WTC11 (cell line): ENCODE measurements around the gene GPN2. TPM values are rescaled to one million over a fixed set of nuclear protein-coding genes. Genes with fewer than 3 reads are reported as not detected.

Experiments
- ATAC-seq: fragments of 200-7000 bp; cut with Tn5 transposase; 2 replicates; pipeline ENCODE4 v1.10.0; 2021; ENCODE audit warnings: mild to moderate bottlenecking, moderate library complexity
- CTCF ChIA-PET: fragments of 300-600 bp; sonication (Branson Sonifier 250); formaldehyde crosslinking; loops from one replicate; lab custom pipeline; 2021; ENCODE audit warnings: antibody characterized with exemption; lab: Charles Lee
- POLR2A ChIA-PET: fragments of 350-600 bp; sonication (Branson Sonifier 250); formaldehyde crosslinking; loops from one replicate; lab custom pipeline; 2021; ENCODE audit warnings: antibody characterized with exemption; lab: Charles Lee
- DNase-seq: peaks from one replicate; pipeline ENCODE4 v3.0.0; 2021; ENCODE audit warnings: low spot score
- H3K27ac Mint-ChIP-seq: 2 replicates; pipeline ENCODE4 v1.8.0; 2021; ENCODE audit warnings: mixed read lengths
- H3K27me3 Mint-ChIP-seq: 2 replicates; pipeline ENCODE4 v1.8.0; 2021; ENCODE audit warnings: low read depth, mild to moderate bottlenecking, moderate library complexity, mixed read lengths
- H3K36me3 Mint-ChIP-seq: 2 replicates; pipeline ENCODE4 v1.8.0; 2021; ENCODE audit warnings: mixed read lengths
- H3K4me1 Mint-ChIP-seq: 2 replicates; pipeline ENCODE4 v1.8.0; 2022; ENCODE audit warnings: mixed read lengths
- H3K4me3 Mint-ChIP-seq: 2 replicates; pipeline ENCODE4 v1.8.0; 2021; ENCODE audit warnings: mild to moderate bottlenecking, moderate library complexity, mixed read lengths
- H3K9me3 Mint-ChIP-seq: 2 replicates; pipeline ENCODE4 v1.8.0; 2021; ENCODE audit warnings: mixed read lengths
- AR ChIP-seq: fragments of 250-450 bp; sonication (Bioruptor Pico); IDR thresholded peaks from 2 replicates; pipeline ENCODE4 v1.9.0; 2021; ENCODE audit warnings: mild to moderate bottlenecking
- ATF1 ChIP-seq: sonication (generic); formaldehyde crosslinking; IDR thresholded peaks from 2 replicates; pipeline ENCODE4 v1.8.1; 2023; ENCODE audit warnings: mild to moderate bottlenecking, moderate library complexity, missing genetic modification reagents
- ATF2 ChIP-seq: sonication (generic); formaldehyde crosslinking; IDR thresholded peaks from 2 replicates; pipeline ENCODE4 v1.8.1; 2022; ENCODE audit warnings: low read depth, missing genetic modification reagents, borderline replicate concordance
- CBFB ChIP-seq: sonication (generic); formaldehyde crosslinking; IDR thresholded peaks from 2 replicates; pipeline ENCODE4 v1.8.1; 2022; ENCODE audit warnings: mild to moderate bottlenecking, low read depth, missing genetic modification reagents
- CDX4 ChIP-seq: fragments of 250-450 bp; sonication (Bioruptor Pico); IDR thresholded peaks from 2 replicates; pipeline ENCODE4 v1.9.0; 2021; ENCODE audit warnings: moderate library complexity, mild to moderate bottlenecking, inconsistent platforms, borderline replicate concordance
- CREM ChIP-seq: sonication (generic); formaldehyde crosslinking; IDR thresholded peaks from 2 replicates; pipeline ENCODE4 v1.8.1; 2022; ENCODE audit warnings: mild to moderate bottlenecking, missing genetic modification reagents, moderate library complexity
- ELF4 ChIP-seq: sonication (generic); formaldehyde crosslinking; IDR thresholded peaks from 2 replicates; pipeline ENCODE4 v1.8.1; 2022; ENCODE audit warnings: low read depth, mild to moderate bottlenecking, moderate library complexity, missing genetic modification reagents
- FOXP1 ChIP-seq: sonication (generic); formaldehyde crosslinking; IDR thresholded peaks from 2 replicates; pipeline ENCODE4 v1.8.0; 2022; ENCODE audit warnings: missing genetic modification reagents, mild to moderate bottlenecking, moderate library complexity, borderline replicate concordance
- HMGA2 ChIP-seq: fragments of 250-450 bp; sonication (Bioruptor Pico); IDR thresholded peaks from 2 replicates; pipeline ENCODE4 v1.4.0; 2021; ENCODE audit warnings: mild to moderate bottlenecking, moderate library complexity
- HMGXB4 ChIP-seq: sonication (generic); formaldehyde crosslinking; IDR thresholded peaks from 2 replicates; pipeline ENCODE4 v1.8.1; 2023; ENCODE audit warnings: mild to moderate bottlenecking, moderate library complexity, missing genetic modification reagents
- KAT7 ChIP-seq: sonication (generic); formaldehyde crosslinking; IDR thresholded peaks from 2 replicates; pipeline ENCODE4 v1.8.1; 2023; ENCODE audit warnings: missing genetic modification reagents, mild to moderate bottlenecking, borderline replicate concordance
- NFE2L1 ChIP-seq: sonication (generic); formaldehyde crosslinking; IDR thresholded peaks from 2 replicates; pipeline ENCODE4 v1.8.1; 2023; ENCODE audit warnings: missing genetic modification reagents
- SMAD3 ChIP-seq: sonication (generic); formaldehyde crosslinking; IDR thresholded peaks from 2 replicates; pipeline ENCODE4 v1.8.0; 2022; ENCODE audit warnings: missing genetic modification reagents, mild to moderate bottlenecking, borderline replicate concordance
- SMAD4 ChIP-seq: sonication (generic); formaldehyde crosslinking; IDR thresholded peaks from 2 replicates; pipeline ENCODE4 v1.8.0; 2022; ENCODE audit warnings: mild to moderate bottlenecking, missing genetic modification reagents
- SP1 ChIP-seq: sonication (generic); formaldehyde crosslinking; conservative IDR thresholded peaks from 2 replicates; pipeline ENCODE4 v1.8.1; 2022; ENCODE audit warnings: missing genetic modification reagents
- ZBTB21 ChIP-seq: sonication (generic); formaldehyde crosslinking; IDR thresholded peaks from 2 replicates; pipeline ENCODE4 v1.8.1; 2023; ENCODE audit warnings: mild to moderate bottlenecking, missing genetic modification reagents, borderline replicate concordance
- ZNF121 ChIP-seq: sonication (generic); formaldehyde crosslinking; IDR thresholded peaks from 2 replicates; pipeline ENCODE4 v1.8.0; 2023; ENCODE audit warnings: missing genetic modification reagents
- ZNF138 ChIP-seq: sonication (generic); formaldehyde crosslinking; conservative IDR thresholded peaks from 2 replicates; pipeline ENCODE4 v1.8.1; 2022; ENCODE audit warnings: mild to moderate bottlenecking, moderate library complexity, missing genetic modification reagents
- ZNF423 ChIP-seq: fragments of 250-450 bp; sonication (Bioruptor Pico); IDR thresholded peaks from 2 replicates; pipeline ENCODE4 v2.1.2; 2022; ENCODE audit warnings: mild to moderate bottlenecking, moderate library complexity
- ZNF671 ChIP-seq: fragments of 250-450 bp; sonication (Bioruptor Pico); IDR thresholded peaks from 2 replicates; pipeline ENCODE4 v1.8.0; 2021; ENCODE audit warnings: mild to moderate bottlenecking
- total RNA-seq: library from RNA; stranded (reverse); gene quantifications from 3 replicates; pipeline ENCODE4 v1.2.3, GENCODE V29; 2021
- TF ChIP-seq, protein P1 (sequence below): sonication (generic); formaldehyde crosslinking; IDR thresholded peaks from 2 replicates; pipeline ENCODE4 v1.8.1; 2022; ENCODE audit warnings: mild to moderate bottlenecking, moderate library complexity, missing genetic modification reagents
- TF ChIP-seq, protein P2 (sequence below): sonication (generic); formaldehyde crosslinking; IDR thresholded peaks from 2 replicates; pipeline ENCODE4 v1.8.1; 2022; ENCODE audit warnings: missing genetic modification reagents, borderline replicate concordance

GPN2 gene
- total RNA-seq, 1 experiment from 2014 or later: 38.5 TPM

DNA sequence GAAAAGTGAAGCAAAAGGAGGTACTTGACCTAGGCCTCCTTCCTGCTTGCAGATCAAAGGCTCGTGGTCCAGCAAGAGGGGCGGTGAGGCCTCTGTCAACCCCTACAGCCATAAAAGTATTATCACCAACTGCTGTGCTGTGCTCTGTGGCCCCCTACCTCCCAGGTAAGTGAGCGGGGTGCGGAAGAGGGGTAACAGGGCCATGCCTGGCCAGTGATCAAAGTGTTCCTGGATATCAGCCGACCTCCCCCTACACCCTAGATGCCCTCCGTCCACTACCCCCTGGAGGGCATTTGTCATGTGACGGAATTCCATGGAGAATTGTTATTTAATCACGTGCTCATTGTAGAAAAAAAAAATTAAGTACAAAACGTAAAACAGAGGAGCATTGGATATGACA lies 37.4 kb downstream of the GPN2 start (continued):
- TF ChIP-seq HMGA2 (CRISPR knock-in tag) (no peak), FOXP1 (CRISPR knock-in tag) (no peak), ELF4 (CRISPR knock-in tag) (no peak), ZNF423 (CRISPR knock-in tag) (no peak), CBFB (CRISPR knock-in tag) (no peak), ATF1 (CRISPR knock-in tag) (no peak), ZBTB21 (CRISPR knock-in tag) (no peak), HMGXB4 (no peak)
- TF ChIP-seq, all 79 proteins: peak for 0

DNA sequence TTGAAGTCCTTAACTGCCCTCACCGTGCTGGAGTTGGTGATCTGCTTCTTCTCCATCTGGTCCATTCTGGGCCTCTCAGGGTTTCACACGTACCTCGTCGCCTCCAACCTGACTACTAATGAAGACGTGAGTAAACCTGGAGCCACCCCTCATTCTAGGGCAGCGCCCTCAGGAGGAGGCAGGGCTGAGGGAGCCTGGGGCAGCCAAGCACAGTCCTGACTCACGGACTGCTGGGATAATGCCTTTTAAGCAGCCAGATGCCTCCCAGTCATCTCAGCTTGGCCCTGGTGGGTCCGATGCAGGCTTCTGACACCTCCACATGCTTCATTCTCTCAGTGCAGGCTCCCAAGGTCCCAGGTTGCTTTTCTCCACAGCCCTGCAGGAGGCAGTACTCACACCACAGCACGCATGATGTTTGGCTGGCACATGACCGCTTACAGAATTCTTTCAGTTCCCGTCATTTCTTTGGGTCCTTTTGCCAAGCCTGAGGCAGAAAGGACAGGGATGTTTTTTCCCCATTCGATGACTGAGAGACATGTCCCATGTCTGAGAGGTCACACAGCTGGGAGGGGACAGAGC lies 38.9 kb downstream of the GPN2 start:
- Mint-ChIP-seq H3K9me3 (no peaks in the 10 kb centered on the region), H3K27ac (no peak overlapping the region; the same call in 1 of the 2 replicates), H3K36me3 (peaks cover 47% of the 10 kb centered on the region), H3K4me1 (0 out of 2 replicates have a peak, but pooled peaks cover 4% of the 10 kb centered on the region), H3K4me3 (no peak overlapping the region), H3K27me3 (no peaks in the 10 kb centered on the region)
- TF ChIP-seq SP1 (CRISPR knock-in tag) (no peak), CREM (CRISPR knock-in tag) (no peak), ZNF138 (CRISPR knock-in tag) (no peak), ZNF121 (CRISPR knock-in tag) (no peak), CBFB (CRISPR knock-in tag) (no peak), CDX4 (no peak), ATF2 (CRISPR knock-in tag) (no peak)
- TF ChIP-seq, protein P1, sequence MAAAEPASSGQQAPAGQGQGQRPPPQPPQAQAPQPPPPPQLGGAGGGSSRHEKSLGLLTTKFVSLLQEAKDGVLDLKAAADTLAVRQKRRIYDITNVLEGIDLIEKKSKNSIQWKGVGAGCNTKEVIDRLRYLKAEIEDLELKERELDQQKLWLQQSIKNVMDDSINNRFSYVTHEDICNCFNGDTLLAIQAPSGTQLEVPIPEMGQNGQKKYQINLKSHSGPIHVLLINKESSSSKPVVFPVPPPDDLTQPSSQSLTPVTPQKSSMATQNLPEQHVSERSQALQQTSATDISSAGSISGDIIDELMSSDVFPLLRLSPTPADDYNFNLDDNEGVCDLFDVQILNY: no peak
- POLR2A ChIA-PET: no interaction called here
- CTCF ChIA-PET: interaction anchor here (1.3 kb wide), 1 partner anchor 267 kb away, joined by 3 read pairs; no protein-coding TSS in a partner anchor
- DNase-seq (no peak), ATAC-seq (no peak; the same call in 1 of the 2 replicates)

- Mint-ChIP-seq H3K4me3 (no peak overlapping the region), H3K9me3 (no peaks in the 10 kb centered on the region), H3K4me1 (0 out of 2 replicates have a peak, but pooled peaks cover 4% of the 10 kb centered on the region), H3K27ac (no peak overlapping the region), H3K36me3 (peaks cover 47% of the 10 kb centered on the region), H3K27me3 (no peaks in the 10 kb centered on the region)
- ATAC-seq: no peak
- POLR2A ChIA-PET: no interaction called here
- CTCF ChIA-PET: interaction anchor here (1.0 to 1.5 kb wide), 4 partner anchors 9 to 30 kb away, joined by 3 to 4 read pairs (median 3); no protein-coding TSS in a partner anchor
- DNase-seq: no peak
- TF ChIP-seq SMAD4: no peak
- no peak for TF ChIP-seq AR (CRISPR knock-in tag)
- no peak for TF ChIP-seq NFE2L1 (CRISPR knock-in tag)
- no peak for TF ChIP-seq KAT7
- no peak for TF ChIP-seq ZNF671
- TF ChIP-seq, protein P2, sequence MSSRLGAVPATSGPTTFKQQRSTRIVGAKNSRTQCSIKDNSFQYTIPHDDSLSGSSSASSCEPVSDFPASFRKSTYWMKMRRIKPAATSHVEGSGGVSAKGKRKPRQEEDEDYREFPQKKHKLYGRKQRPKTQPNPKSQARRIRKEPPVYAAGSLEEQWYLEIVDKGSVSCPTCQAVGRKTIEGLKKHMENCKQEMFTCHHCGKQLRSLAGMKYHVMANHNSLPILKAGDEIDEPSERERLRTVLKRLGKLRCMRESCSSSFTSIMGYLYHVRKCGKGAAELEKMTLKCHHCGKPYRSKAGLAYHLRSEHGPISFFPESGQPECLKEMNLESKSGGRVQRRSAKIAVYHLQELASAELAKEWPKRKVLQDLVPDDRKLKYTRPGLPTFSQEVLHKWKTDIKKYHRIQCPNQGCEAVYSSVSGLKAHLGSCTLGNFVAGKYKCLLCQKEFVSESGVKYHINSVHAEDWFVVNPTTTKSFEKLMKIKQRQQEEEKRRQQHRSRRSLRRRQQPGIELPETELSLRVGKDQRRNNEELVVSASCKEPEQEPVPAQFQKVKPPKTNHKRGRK (CRISPR knock-in tag): no peak
- TF ChIP-seq SMAD3 (CRISPR knock-in tag): no peak
- TF ChIP-seq FOXP1 (CRISPR knock-in tag): no peak
These were observed 40.9 kb downstream of the GPN2 start for GRCh38 chr1:26848941-26849774.
